HepG2 (cell line): Measurements from ENCODE around the gene SEMA3B. TPM values are rescaled to one million over a fixed set of nuclear protein-coding genes. Genes with fewer than 3 reads are reported as not detected.

Source experiments
- ARNTL ChIP-seq: sonication (generic); formaldehyde crosslinking; IDR thresholded peaks from 2 replicates; pipeline ENCODE4 v1.4.0; 2020; ENCODE audit warnings: mild to moderate bottlenecking, missing genetic modification reagents
- BORCS8-MEF2B ChIP-seq: sonication (generic); formaldehyde crosslinking; IDR thresholded peaks from 2 replicates; pipeline ENCODE4 v1.8.0; 2022; ENCODE audit warnings: mild to moderate bottlenecking, missing genetic modification reagents
- GTF2F1 ChIP-seq: fragments of 150-350 bp; IDR thresholded peaks from 2 replicates; pipeline ENCODE4 v1.6.1; 2014; ENCODE audit warnings: low read length
- KLF6 ChIP-seq: IDR thresholded peaks from 2 replicates; pipeline ENCODE4 v1.8.0; 2016; ENCODE audit warnings: missing biosample characterization, missing genetic modification reagents
- MIXL1 ChIP-seq: IDR thresholded peaks from 2 replicates; pipeline ENCODE4 v1.6.1; 2016
- MYPOP ChIP-seq: sonication (generic); formaldehyde crosslinking; IDR thresholded peaks from 2 replicates; pipeline ENCODE4 v1.8.1; 2023; ENCODE audit warnings: mild to moderate bottlenecking, moderate library complexity, missing genetic modification reagents
- RFX5 ChIP-seq: IDR thresholded peaks from 2 replicates; pipeline ENCODE4 v1.6.1; 2011; ENCODE audit warnings: low read depth, low read length, improper control_type of control experiment
- SAFB2 ChIP-seq: sonication (generic); formaldehyde crosslinking; IDR thresholded peaks from 2 replicates; pipeline ENCODE4 v1.5.1; 2020; ENCODE audit warnings: missing genetic modification reagents, low read depth, mild to moderate bottlenecking, borderline replicate concordance
- SALL2 ChIP-seq: sonication (generic); formaldehyde crosslinking; IDR thresholded peaks from 2 replicates; pipeline ENCODE4 v1.8.1; 2023; ENCODE audit warnings: mild to moderate bottlenecking, missing genetic modification reagents, inconsistent platforms
- SMARCE1 ChIP-seq: fragments of 450-650 bp; IDR thresholded peaks from 2 replicates; pipeline ENCODE4 v1.6.1; 2017; ENCODE audit warnings: borderline replicate concordance
- TGIF2 ChIP-seq: IDR thresholded peaks from 2 replicates; pipeline ENCODE4 v1.6.1; 2016; ENCODE audit warnings: control low read depth, missing compliant biosample characterization
- U2AF1 ChIP-seq: fragments of 200-400 bp; formaldehyde crosslinking; optimal IDR thresholded peaks from 2 replicates; pipeline ENCODE3; 2017; ENCODE audit warnings: mild to moderate bottlenecking, low read depth, low read length
- ZBTB25 ChIP-seq: IDR thresholded peaks from 2 replicates; pipeline ENCODE4 v1.6.1; 2018; ENCODE audit warnings: missing genetic modification reagents
- ZNF296 ChIP-seq: sonication (generic); formaldehyde crosslinking; conservative IDR thresholded peaks from 2 replicates; pipeline ENCODE4 v1.5.0; 2020; ENCODE audit warnings: mild to moderate bottlenecking, missing genetic modification reagents
- ZNF616 ChIP-seq: sonication (generic); formaldehyde crosslinking; IDR thresholded peaks from 2 replicates; pipeline ENCODE4 v1.5.0; 2020; ENCODE audit warnings: low read depth, mild to moderate bottlenecking, missing genetic modification reagents
- ZNF678 ChIP-seq: sonication (generic); formaldehyde crosslinking; IDR thresholded peaks from 2 replicates; pipeline ENCODE4 v1.4.0; 2020; ENCODE audit warnings: mild to moderate bottlenecking, missing genetic modification reagents
- ZNF891 ChIP-seq: sonication (generic); formaldehyde crosslinking; IDR thresholded peaks from 2 replicates; pipeline ENCODE4 v1.5.0; 2020; ENCODE audit warnings: mild to moderate bottlenecking, missing genetic modification reagents
- polyA plus RNA-seq, 8 experiments: library from polyadenylated mRNA; depleted of rRNA in 3 of 8; stranded (reverse) in 7 of 8; unstranded in 1 of 8; fragments of >200 nt; fragmentation: Illumina TruSeq in 4 of 8; extraction: Trizol in 4 of 8; gene quantifications; 2 replicates each; pipeline versions ENCODE4 v1.2.1 to v1.2.3, GENCODE V29; 2011 to 2016; ENCODE audit warnings: low read depth in 4 of 8, missing spikeins in 1 of 8, mixed read lengths in 1 of 8; ENCODE audit not compliant: insufficient read depth in 1 of 8
- total RNA-seq, 5 experiments: library from RNA; depleted of rRNA; stranded (reverse); fragments of >200 nt; fragmentation: Illumina TruSeq; extraction: Trizol; gene quantifications; 2 replicates each; pipeline ENCODE4 v1.2.3, GENCODE V29; 2016; ENCODE audit warnings: low read depth in 1 of 5
- TF ChIP-seq, protein P1 (sequence below): sonication (generic); IDR thresholded peaks from 2 replicates; pipeline ENCODE4 v1.6.1; 2016; ENCODE audit warnings: low read depth, borderline replicate concordance
- TF ChIP-seq, protein P2 (sequence below): fragments of 450-650 bp; IDR thresholded peaks from 2 replicates; pipeline ENCODE4 v1.6.1; 2016
- TF ChIP-seq, protein P3 (sequence below): IDR thresholded peaks from 2 replicates; pipeline ENCODE4 v1.6.1; 2012; ENCODE audit warnings: low read length, improper control_type of control experiment
- TF ChIP-seq, protein P4 (sequence below): sonication (generic); formaldehyde crosslinking; conservative IDR thresholded peaks from 2 replicates; pipeline ENCODE4 v1.8.1; 2023; ENCODE audit warnings: missing genetic modification reagents

The SEMA3B gene
- total and polyA plus RNA-seq, 2 of the 13 experiments (the other 11 are each of a cell fraction or from before 2014, with no cell fraction given): 93.2 to 158 TPM

GRCh38 chr3:50227390-50228183 is 41.4 kb upstream of the SEMA3B start (continued):
- peak; percentile 86; the same call in 1 of the 2 replicates for TF ChIP-seq SALL2 (CRISPR knock-in tag)
- peak; percentile 65; the same call in 1 of the 2 replicates for TF ChIP-seq MIXL1 (CRISPR knock-in tag)
- TF ChIP-seq SAFB2 (CRISPR knock-in tag): 0 out of 2 replicates have a peak, but pooled peaks have one; percentile 35
- TF ChIP-seq SMARCE1: no peak
- TF ChIP-seq, protein P1, sequence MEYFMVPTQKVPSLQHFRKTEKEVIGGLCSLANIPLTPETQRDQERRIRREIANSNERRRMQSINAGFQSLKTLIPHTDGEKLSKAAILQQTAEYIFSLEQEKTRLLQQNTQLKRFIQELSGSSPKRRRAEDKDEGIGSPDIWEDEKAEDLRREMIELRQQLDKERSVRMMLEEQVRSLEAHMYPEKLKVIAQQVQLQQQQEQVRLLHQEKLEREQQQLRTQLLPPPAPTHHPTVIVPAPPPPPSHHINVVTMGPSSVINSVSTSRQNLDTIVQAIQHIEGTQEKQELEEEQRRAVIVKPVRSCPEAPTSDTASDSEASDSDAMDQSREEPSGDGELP: no peak
- TF ChIP-seq ARNTL (CRISPR knock-in tag): no peak; the same call in 1 of the 2 replicates
- TF ChIP-seq TGIF2 (CRISPR knock-in tag): peak; percentile 87
- TF ChIP-seq ZNF891 (CRISPR knock-in tag): no peak
- TF ChIP-seq BORCS8-MEF2B: no peak
- no peak for TF ChIP-seq GTF2F1
- TF ChIP-seq ZNF678 (CRISPR knock-in tag): no peak; the same call in 1 of the 2 replicates
- TF ChIP-seq RFX5: no peak
- peak; percentile 91; the same call in 1 of the 2 replicates for TF ChIP-seq KLF6 (CRISPR knock-in tag)
- TF ChIP-seq, protein P2, sequence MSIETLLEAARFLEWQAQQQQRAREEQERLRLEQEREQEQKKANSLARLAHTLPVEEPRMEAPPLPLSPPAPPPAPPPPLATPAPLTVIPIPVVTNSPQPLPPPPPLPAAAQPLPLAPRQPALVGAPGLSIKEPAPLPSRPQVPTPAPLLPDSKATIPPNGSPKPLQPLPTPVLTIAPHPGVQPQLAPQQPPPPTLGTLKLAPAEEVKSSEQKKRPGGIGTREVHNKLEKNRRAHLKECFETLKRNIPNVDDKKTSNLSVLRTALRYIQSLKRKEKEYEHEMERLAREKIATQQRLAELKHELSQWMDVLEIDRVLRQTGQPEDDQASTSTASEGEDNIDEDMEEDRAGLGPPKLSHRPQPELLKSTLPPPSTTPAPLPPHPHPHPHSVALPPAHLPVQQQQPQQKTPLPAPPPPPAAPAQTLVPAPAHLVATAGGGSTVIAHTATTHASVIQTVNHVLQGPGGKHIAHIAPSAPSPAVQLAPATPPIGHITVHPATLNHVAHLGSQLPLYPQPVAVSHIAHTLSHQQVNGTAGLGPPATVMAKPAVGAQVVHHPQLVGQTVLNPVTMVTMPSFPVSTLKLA: no peak
- TF ChIP-seq, protein P3, sequence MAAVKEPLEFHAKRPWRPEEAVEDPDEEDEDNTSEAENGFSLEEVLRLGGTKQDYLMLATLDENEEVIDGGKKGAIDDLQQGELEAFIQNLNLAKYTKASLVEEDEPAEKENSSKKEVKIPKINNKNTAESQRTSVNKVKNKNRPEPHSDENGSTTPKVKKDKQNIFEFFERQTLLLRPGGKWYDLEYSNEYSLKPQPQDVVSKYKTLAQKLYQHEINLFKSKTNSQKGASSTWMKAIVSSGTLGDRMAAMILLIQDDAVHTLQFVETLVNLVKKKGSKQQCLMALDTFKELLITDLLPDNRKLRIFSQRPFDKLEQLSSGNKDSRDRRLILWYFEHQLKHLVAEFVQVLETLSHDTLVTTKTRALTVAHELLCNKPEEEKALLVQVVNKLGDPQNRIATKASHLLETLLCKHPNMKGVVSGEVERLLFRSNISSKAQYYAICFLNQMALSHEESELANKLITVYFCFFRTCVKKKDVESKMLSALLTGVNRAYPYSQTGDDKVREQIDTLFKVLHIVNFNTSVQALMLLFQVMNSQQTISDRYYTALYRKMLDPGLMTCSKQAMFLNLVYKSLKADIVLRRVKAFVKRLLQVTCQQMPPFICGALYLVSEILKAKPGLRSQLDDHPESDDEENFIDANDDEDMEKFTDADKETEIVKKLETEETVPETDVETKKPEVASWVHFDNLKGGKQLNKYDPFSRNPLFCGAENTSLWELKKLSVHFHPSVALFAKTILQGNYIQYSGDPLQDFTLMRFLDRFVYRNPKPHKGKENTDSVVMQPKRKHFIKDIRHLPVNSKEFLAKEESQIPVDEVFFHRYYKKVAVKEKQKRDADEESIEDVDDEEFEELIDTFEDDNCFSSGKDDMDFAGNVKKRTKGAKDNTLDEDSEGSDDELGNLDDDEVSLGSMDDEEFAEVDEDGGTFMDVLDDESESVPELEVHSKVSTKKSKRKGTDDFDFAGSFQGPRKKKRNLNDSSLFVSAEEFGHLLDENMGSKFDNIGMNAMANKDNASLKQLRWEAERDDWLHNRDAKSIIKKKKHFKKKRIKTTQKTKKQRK: no peak
- TF ChIP-seq, protein P4, sequence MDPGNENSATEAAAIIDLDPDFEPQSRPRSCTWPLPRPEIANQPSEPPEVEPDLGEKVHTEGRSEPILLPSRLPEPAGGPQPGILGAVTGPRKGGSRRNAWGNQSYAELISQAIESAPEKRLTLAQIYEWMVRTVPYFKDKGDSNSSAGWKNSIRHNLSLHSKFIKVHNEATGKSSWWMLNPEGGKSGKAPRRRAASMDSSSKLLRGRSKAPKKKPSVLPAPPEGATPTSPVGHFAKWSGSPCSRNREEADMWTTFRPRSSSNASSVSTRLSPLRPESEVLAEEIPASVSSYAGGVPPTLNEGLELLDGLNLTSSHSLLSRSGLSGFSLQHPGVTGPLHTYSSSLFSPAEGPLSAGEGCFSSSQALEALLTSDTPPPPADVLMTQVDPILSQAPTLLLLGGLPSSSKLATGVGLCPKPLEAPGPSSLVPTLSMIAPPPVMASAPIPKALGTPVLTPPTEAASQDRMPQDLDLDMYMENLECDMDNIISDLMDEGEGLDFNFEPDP (CRISPR knock-in tag): no peak
- no peak for TF ChIP-seq ZNF616 (CRISPR knock-in tag)
- TF ChIP-seq U2AF1: no peak
- TF ChIP-seq ZBTB25 (CRISPR knock-in tag): peak; percentile 92
- no peak; the same call in 1 of the 2 replicates for TF ChIP-seq MYPOP (CRISPR knock-in tag)
- no peak for TF ChIP-seq ZNF296 (CRISPR knock-in tag)
